H4 (cell line): Measurements from ENCODE around the gene CHFR. TPM values are rescaled to one million over a fixed set of nuclear protein-coding genes. Genes with fewer than 3 reads are reported as not detected.
"Not testable (repeated sequence)": the region's sequence is repeated elsewhere in the genome, so short reads cannot be mapped to it uniquely, and the experiment has no call there.

Source experiments
- DNase-seq: peaks from one replicate; pipeline ENCODE4 v3.0.0-alpha.2; 2015; ENCODE audit warnings: low spot score
- total RNA-seq: library from RNA; depleted of rRNA; stranded (reverse); fragments of >200 nt; shearing (Covaris generic); gene quantifications from 2 replicates; pipeline ENCODE4 v1.2.3, GENCODE V29; 2014; rRNA removed

CHFR gene
- total RNA-seq, 1 experiment from 2014 or later = 6.4 TPM

GRCh38 chr12:132809391-132809790, 78.0 kb downstream of the CHFR start:
- DNase-seq = not testable (repeated sequence)

- DNase-seq = no peak
Observed at GRCh38 chr12:132807295-132808092, 79.9 kb downstream of the CHFR start.

- DNase-seq = no peak
Observed at GRCh38 chr12:132806857-132807256, 80.5 kb downstream of the CHFR start.

GRCh38 chr12:132804426-132804861, 83.0 kb downstream of the CHFR start:
- DNase-seq = no peak

GRCh38 chr12:132803888-132804287, 83.5 kb downstream of the CHFR start:
- no peak for DNase-seq

- DNase-seq = no peak
Observed at GRCh38 chr12:132803125-132803524, 84.3 kb downstream of the CHFR start.

- DNase-seq = no peak
Observed at GRCh38 chr12:132801741-132802140, 85.7 kb downstream of the CHFR start.

GRCh38 chr12:132798836-132799235, 88.6 kb downstream of the CHFR start:
- DNase-seq = no peak

GRCh38 chr12:132797820-132798570, 89.4 kb downstream of the CHFR start:
- DNase-seq = no peak

GRCh38 chr12:132795847-132796246, 91.6 kb downstream of the CHFR start:
- no peak for DNase-seq

- not testable (repeated sequence) for DNase-seq
Observed at GRCh38 chr12:132791940-132792339, 95.5 kb downstream of the CHFR start.

- DNase-seq = no peak
Observed at GRCh38 chr12:132789099-132789471, 98.3 kb downstream of the CHFR start.

GRCh38 chr12:132788375-132789098, 98.9 kb downstream of the CHFR start:
- no peak for DNase-seq

- no peak for DNase-seq
Observed at GRCh38 chr12:132787877-132788276, 99.5 kb downstream of the CHFR start.

GRCh38 chr12:132786192-132786591, 101.2 kb downstream of the CHFR start:
- DNase-seq = no peak

GRCh38 chr12:132784580-132784979, 102.8 kb downstream of the CHFR start:
- no peak for DNase-seq

GRCh38 chr12:132783917-132784531, 103.4 kb downstream of the CHFR start:
- no peak for DNase-seq

Other genes starting within 250 kb of the CHFR start
- 6.9 and 11.8 TPM in 2 replicates for gene POLE, start 200.3 kb downstream of the CHFR start, total RNA-seq
- 28.0 and 36.6 TPM in 2 replicates for gene PXMP2, start 200.0 kb downstream of the CHFR start, total RNA-seq
- 24.0 and 27.9 TPM in 2 replicates for gene PGAM5, start 176.8 kb downstream of the CHFR start, total RNA-seq
- gene ANKLE2, start 125.8 kb downstream of the CHFR start, total RNA-seq = 21.9 and 26.8 TPM in 2 replicates
- 21.1 and 37.3 TPM in 2 replicates for gene GOLGA3, start 58.7 kb downstream of the CHFR start, total RNA-seq
- 1.3 and 4.2 TPM in 2 replicates for gene ZNF605, start 68.7 kb upstream of the CHFR start, total RNA-seq
- gene ZNF26, start 98.8 kb upstream of the CHFR start, total RNA-seq = 4.1 TPM in 2 replicates
- gene ZNF84, start 149.9 kb upstream of the CHFR start, total RNA-seq = 7.6 and 9.0 TPM in 2 replicates
- gene ZNF140, start 193.3 kb upstream of the CHFR start, total RNA-seq = 9.8 and 17.0 TPM in 2 replicates
- gene ZNF891, start 242.7 kb upstream of the CHFR start, total RNA-seq = 0.43 and 0.47 TPM in 2 replicates
- 1.4 and 3.0 TPM in 2 replicates for gene ZNF10, start 243.0 kb upstream of the CHFR start, total RNA-seq